HCT116 (cell line): ENCODE measurements around the gene ACOT7. TPM values are rescaled to one million over a fixed set of nuclear protein-coding genes. Genes with fewer than 3 reads are reported as not detected.

Experiments
- ATAC-seq: fragments of 200-7000 bp; cut with Tn5 transposase; 2 replicates; pipeline ENCODE4 v1.9.1; 2020; ENCODE audit warnings: mild to moderate bottlenecking, moderate library complexity
- BruUV-seq: library from RNA; stranded (reverse); fragments of 400-500 nt; replicated peaks from 2 replicates; lab custom pipeline; 2021; lab: Mats Ljungman, UMichigan
- CTCF ChIA-PET: fragments of 300-600 bp; sonication (Branson Sonifier 250); formaldehyde crosslinking; loops from one replicate; lab custom pipeline; 2021; ENCODE audit warnings: antibody characterized with exemption; lab: Charles Lee
- POLR2A ChIA-PET: fragments of 300-600, 350-600 bp; sonication (Branson Sonifier 250); formaldehyde crosslinking; loops from one replicate; lab custom pipeline; 2021; ENCODE audit warnings: antibody characterized with exemption; lab: Charles Lee
- RAD21 ChIA-PET, 2 experiments: fragments of 300-600 bp; sonication (Branson Sonifier 250); formaldehyde crosslinking; loops; one replicate each; lab custom pipeline; 2023; ENCODE audit warnings: low total read pairs in 2 of 2; ENCODE audit not compliant: uncharacterized antibody in 2 of 2, unreplicated experiment in 2 of 2, low non-redundant PET in 1 of 2; lab: Charles Lee
- DNase-seq: peaks from one replicate; pipeline ENCODE4 v3.0.0-alpha.2; 2010; ENCODE audit warnings: low read depth, low spot score
- H2AFZ ChIP-seq: fragments of 200-600 bp; shearing (Covaris generic), sonication (generic); 2 replicates; pipeline ENCODE4 v1.6.1; 2017; ENCODE audit warnings: low read depth, mixed run types, mixed read lengths, antibody characterized with exemption, low read length; ENCODE audit not compliant: poor library complexity, severe bottlenecking
- H3K27ac ChIP-seq: 2 replicates; pipeline ENCODE4 v1.5.1; 2012; ENCODE audit warnings: low read depth, low read length
- H3K27me3 ChIP-seq: fragments of 200-600 bp; sonication (generic); 2 replicates; pipeline ENCODE4 v1.6.1; 2016; ENCODE audit warnings: mixed run types, low read length, mixed read lengths; ENCODE audit not compliant: insufficient read depth
- H3K36me3 ChIP-seq, 2 experiments: fragments of 200-500 bp in 1 of 2; fragments of 200-600 bp in 1 of 2; sonication (Bioruptor generic) in 1 of 2; sonication (generic) in 1 of 2; 2 replicates each; pipeline versions ENCODE4 v1.5.1 to v1.6.1; 2014 to 2016; ENCODE audit warnings: low read length in 2 of 2, inconsistent platforms in 1 of 2, mixed read lengths in 1 of 2, mixed run types in 1 of 2; ENCODE audit not compliant: insufficient read depth in 2 of 2, control insufficient read depth in 1 of 2
- H3K4me1 ChIP-seq, 2 experiments: fragments of 200-600 bp in 1 of 2; sonication (generic) in 1 of 2; 2 replicates each; pipeline versions ENCODE4 v1.5.1 to v1.6.1; 2012 to 2017; ENCODE audit warnings: low read length in 2 of 2, inconsistent platforms in 1 of 2, mild to moderate bottlenecking in 1 of 2, mixed read lengths in 1 of 2, mixed run types in 1 of 2, moderate library complexity in 1 of 2; ENCODE audit not compliant: insufficient read depth in 2 of 2, control insufficient read depth in 1 of 2
- H3K4me2 ChIP-seq: fragments of 200-600 bp; sonication (generic); 2 replicates; pipeline ENCODE4 v1.6.1; 2017; ENCODE audit warnings: mixed run types, low read length, mixed read lengths
- H3K4me3 ChIP-seq, 2 experiments: fragments of 200-600 bp in 1 of 2; sonication (generic) in 1 of 2; replicated peaks in 1 of 2; 2 replicates each; pipeline ENCODE4 v1.5.1; 2011 to 2016; ENCODE audit warnings: low read length in 2 of 2, control low read depth in 1 of 2, low read depth in 1 of 2, mild to moderate bottlenecking in 1 of 2, mixed read lengths in 1 of 2, mixed run types in 1 of 2
- H3K79me2 ChIP-seq: fragments of 200-600 bp; sonication (generic); 2 replicates; pipeline ENCODE4 v1.6.1; 2017; ENCODE audit warnings: mild to moderate bottlenecking, mixed run types, low read length, moderate library complexity, mixed read lengths; ENCODE audit not compliant: insufficient read depth
- H3K9ac ChIP-seq: fragments of 200-600 bp; sonication (generic); 2 replicates; pipeline ENCODE4 v1.6.1; 2016; ENCODE audit warnings: low read length, mixed read lengths
- H3K9me2 ChIP-seq: fragments of 200-600 bp; sonication (generic), shearing (Covaris generic); 2 replicates; pipeline ENCODE4 v1.6.1; 2017; ENCODE audit warnings: mixed run types, mild to moderate bottlenecking, moderate library complexity; ENCODE audit not compliant: insufficient read depth
- H3K9me3 ChIP-seq, 2 experiments: fragments of 200-500 bp in 1 of 2; fragments of 200-600 bp in 1 of 2; sonication (Bioruptor generic) in 1 of 2; sonication (generic) in 1 of 2; 2 replicates each; pipeline ENCODE4 v1.6.1; 2014 to 2017; ENCODE audit warnings: low read length in 2 of 2, mixed read lengths in 2 of 2, inconsistent platforms in 1 of 2, low read depth in 1 of 2, mild to moderate bottlenecking in 1 of 2, mixed run types in 1 of 2, moderate library complexity in 1 of 2; ENCODE audit not compliant: control insufficient read depth in 1 of 2, insufficient read depth in 1 of 2
- H4K20me1 ChIP-seq: fragments of 200-600 bp; sonication (generic), shearing (Covaris generic); 2 replicates; pipeline ENCODE4 v1.6.1; 2017; ENCODE audit warnings: mixed run types, mild to moderate bottlenecking, moderate library complexity; ENCODE audit not compliant: insufficient read depth
- CBX3 ChIP-seq: IDR thresholded peaks from 2 replicates; pipeline ENCODE4 v1.6.1; 2012; ENCODE audit warnings: low read depth
- CTCF ChIP-seq, 3 experiments: fragments of 200-600 bp in 1 of 3; sonication (generic) in 1 of 3; IDR thresholded peaks in 2 of 3; conservative IDR thresholded peaks in 1 of 3; 2 replicates each; pipeline ENCODE4 v1.5.1; 2012 to 2017; ENCODE audit warnings: low read depth in 2 of 3, low read length in 2 of 3, antibody characterized with exemption in 1 of 3, borderline replicate concordance in 1 of 3, control low read depth in 1 of 3, mild to moderate bottlenecking in 1 of 3, mixed read lengths in 1 of 3, mixed run types in 1 of 3, moderate library complexity in 1 of 3; ENCODE audit not compliant: insufficient read depth in 1 of 3
- EGR1 ChIP-seq: IDR thresholded peaks from 2 replicates; pipeline ENCODE4 v1.6.1; 2012; ENCODE audit warnings: low read depth
- EZH2 ChIP-seq: fragments of 200-600 bp; sonication (generic); IDR thresholded peaks from 2 replicates; pipeline ENCODE4 v1.6.1; 2017; ENCODE audit warnings: antibody characterized with exemption, mixed run types
- MAX ChIP-seq: IDR thresholded peaks from 2 replicates; pipeline ENCODE4 v1.6.1; 2012
- RAD21 ChIP-seq: IDR thresholded peaks from 2 replicates; pipeline ENCODE4 v1.6.1; 2012; ENCODE audit warnings: low read depth, mild to moderate bottlenecking
- REST ChIP-seq: IDR thresholded peaks from 2 replicates; pipeline ENCODE4 v1.6.1; 2012; ENCODE audit warnings: low read depth
- SRF ChIP-seq: IDR thresholded peaks from 2 replicates; pipeline ENCODE4 v1.6.1; 2012; ENCODE audit warnings: low read depth
- intact Hi-C: fragments of 100-400 bp; cut with micrococcal nuclease; formaldehyde crosslinking; loops from 2 replicates; pipeline ENCODE4 v1.10.0; 2022
- total RNA-seq: library from RNA; stranded (reverse); gene quantifications from one replicate; pipeline ENCODE4 v1.2.1, GENCODE V29; 2021; ENCODE audit not compliant: unreplicated experiment

ACOT7 gene
- total RNA-seq, 1 experiment from 2014 or later = 162 TPM

GRCh38 chr1:6252374-6252710 is 141.2 kb downstream of the ACOT7 start:
- no peaks in the 10 kb centered on the region for H3K36me3 ChIP-seq
- no peaks in the 10 kb centered on the region for H3K9me2 ChIP-seq
- intact Hi-C loops = no loop called here
- H3K79me2 ChIP-seq = no peaks in the 10 kb centered on the region
- TF ChIP-seq EZH2 (no peak), RAD21 (no peak), REST (no peak), CBX3 (no peak), SRF (no peak), CTCF (IDR thresholded peaks at IDR 0.05 in 2 of 3, conservative IDR thresholded peaks at IDR 0.05 in 1 of 3; ENCODE audit: borderline replicate concordance in 1 of 3, insufficient read depth in 1 of 3, low read depth in 2 of 3, low read length in 2 of 3) (no peak), EGR1 (no peak), MAX (no peak)
- POLR2A ChIA-PET = no interaction called here
- H3K4me2 ChIP-seq = no peak overlapping the region
- H3K27me3 ChIP-seq = no peaks in the 10 kb centered on the region
- H3K27ac ChIP-seq = no peak overlapping the region
- no peaks in the 10 kb centered on the region for H3K9me3 ChIP-seq
- H3K4me3 ChIP-seq = no peak overlapping the region
- no peak overlapping the region for H3K9ac ChIP-seq
- no peak for DNase-seq
- H4K20me1 ChIP-seq = no peaks in the 10 kb centered on the region
- RAD21 ChIA-PET = no interaction called here
- ATAC-seq = no peak
- no peak overlapping the region for H2AFZ ChIP-seq
- peaks cover 8 to 14% of the 10 kb centered on the region in 2 experiments; a peak in 3 of 4 replicates for H3K4me1 ChIP-seq
- CTCF ChIA-PET = no interaction called here
- BruUV-seq = no TSS peak
